ENCODE measurements around the gene GOLGA5. TPM values are rescaled to one million over a fixed set of nuclear protein-coding genes. Genes with fewer than 3 reads are reported as not detected.

GOLGA5 gene
- total and polyA plus RNA-seq, 2 of the 13 experiments (the other 11 are each of a cell fraction or from before 2014, with no cell fraction given), result 31.0 to 40.0 TPM

- no peak for TF ChIP-seq ZHX2 (IDR thresholded peaks at IDR 0.05; ENCODE audit: low read depth)
- TF ChIP-seq ZHX2 (CRISPR knock-in tag; IDR thresholded peaks at IDR 0.05; ENCODE audit: borderline replicate concordance), result no peak
- TF ChIP-seq SOX5 (CRISPR knock-in tag; IDR thresholded peaks at IDR 0.05; ENCODE audit: borderline replicate concordance), result no peak
- TF ChIP-seq HNF4A (CRISPR knock-in tag; IDR thresholded peaks at IDR 0.05), result no peak
- TF ChIP-seq MIER2 (CRISPR knock-in tag; IDR thresholded peaks at IDR 0.05), result no peak
- TF ChIP-seq ZNF251 (CRISPR knock-in tag; IDR thresholded peaks at IDR 0.05), result no peak
- TF ChIP-seq SNAPC4 (CRISPR knock-in tag; IDR thresholded peaks at IDR 0.05), result no peak
Observed at GRCh38 chr14:92863286-92864080, 69.4 kb downstream of the GOLGA5 start (continued).

Measured in HepG2 (cell line).